KG1 (cell line): ENCODE measurements around the gene RAET1L.
"Not testable (repeated sequence)": the region's sequence is repeated elsewhere in the genome, so short reads cannot be mapped to it uniquely, and the experiment has no call there.

Experiments used
- DNase-seq: peaks from one replicate; lab custom pipeline; 2025; lab: John Stamatoyannopoulos, UW

RAET1L gene

DNA sequence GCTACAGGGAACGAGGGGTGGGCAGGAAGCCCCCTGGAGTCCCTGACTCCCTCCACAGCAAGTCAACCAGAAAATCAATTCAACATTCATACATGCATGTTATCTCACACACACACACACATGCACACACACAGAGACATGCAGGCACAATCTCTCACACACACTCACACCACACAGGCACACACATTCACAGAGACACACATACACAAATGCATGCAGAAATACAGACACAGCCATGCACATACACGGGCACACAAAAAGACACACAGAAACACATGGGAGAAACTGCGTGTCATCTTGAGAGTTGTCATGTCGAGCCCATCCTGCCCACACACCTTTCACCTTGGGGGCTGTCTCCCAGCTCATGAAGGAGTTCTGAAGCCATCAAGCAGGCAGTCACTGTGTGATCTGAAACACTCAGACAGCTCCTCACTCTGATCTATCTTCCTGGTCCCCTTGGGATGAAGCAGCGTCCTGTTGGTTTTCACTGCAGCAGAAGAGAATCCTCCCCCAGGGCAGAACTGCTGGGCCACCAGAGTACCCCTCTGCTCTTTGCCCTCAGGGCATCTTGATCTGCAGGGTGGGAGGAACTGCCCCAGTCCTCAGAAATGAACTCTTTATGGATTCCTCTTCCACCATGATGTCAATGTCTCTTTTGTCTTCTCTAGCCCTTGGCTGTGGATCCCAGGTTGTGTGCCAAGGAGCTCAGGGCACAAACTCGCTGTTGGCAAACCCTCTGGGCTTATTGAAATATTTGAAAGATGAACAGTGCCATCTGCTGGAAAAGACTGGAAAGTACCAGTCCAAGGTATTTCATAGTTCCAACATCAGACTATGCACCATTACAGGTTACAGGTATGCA, 8.8 kb downstream of the RAET1L start:
- peak; percentile 31 for DNase-seq

DNA sequence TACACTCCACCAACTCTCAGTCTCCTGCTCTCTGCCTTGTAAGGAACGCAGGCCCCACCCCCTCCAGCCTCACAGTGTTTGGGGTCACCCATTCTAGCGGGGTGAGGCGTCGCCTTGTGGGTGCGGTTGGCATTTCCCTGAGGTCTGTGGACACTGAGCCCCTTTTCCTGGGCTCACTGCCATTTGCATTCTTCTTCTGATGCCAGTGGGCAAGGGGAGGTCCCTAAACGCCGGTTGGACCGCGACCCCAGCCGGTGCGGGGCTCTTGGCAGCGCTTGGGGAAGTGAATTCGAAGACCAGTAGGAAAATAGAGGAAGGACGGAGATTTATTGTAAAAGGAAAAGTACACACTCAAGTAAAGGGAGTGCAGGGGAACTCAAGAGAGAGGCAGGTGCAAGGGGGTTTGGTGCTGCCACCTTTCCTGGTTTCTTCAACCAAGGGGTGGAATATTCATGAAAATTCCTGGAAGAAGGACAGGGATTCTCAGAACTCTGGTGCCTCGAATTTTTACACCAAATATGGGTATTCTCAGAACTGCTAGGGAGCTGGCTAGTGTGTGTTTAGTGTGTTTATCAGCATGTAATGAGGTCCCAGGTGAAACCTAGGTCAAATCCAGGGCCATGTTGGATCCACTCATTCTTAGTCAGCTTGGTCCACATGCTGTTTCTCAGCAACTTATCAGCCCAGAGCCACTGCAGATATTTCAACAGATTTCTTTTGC, 9.9 kb downstream of the RAET1L start:
- DNase-seq = not testable (repeated sequence)

DNA sequence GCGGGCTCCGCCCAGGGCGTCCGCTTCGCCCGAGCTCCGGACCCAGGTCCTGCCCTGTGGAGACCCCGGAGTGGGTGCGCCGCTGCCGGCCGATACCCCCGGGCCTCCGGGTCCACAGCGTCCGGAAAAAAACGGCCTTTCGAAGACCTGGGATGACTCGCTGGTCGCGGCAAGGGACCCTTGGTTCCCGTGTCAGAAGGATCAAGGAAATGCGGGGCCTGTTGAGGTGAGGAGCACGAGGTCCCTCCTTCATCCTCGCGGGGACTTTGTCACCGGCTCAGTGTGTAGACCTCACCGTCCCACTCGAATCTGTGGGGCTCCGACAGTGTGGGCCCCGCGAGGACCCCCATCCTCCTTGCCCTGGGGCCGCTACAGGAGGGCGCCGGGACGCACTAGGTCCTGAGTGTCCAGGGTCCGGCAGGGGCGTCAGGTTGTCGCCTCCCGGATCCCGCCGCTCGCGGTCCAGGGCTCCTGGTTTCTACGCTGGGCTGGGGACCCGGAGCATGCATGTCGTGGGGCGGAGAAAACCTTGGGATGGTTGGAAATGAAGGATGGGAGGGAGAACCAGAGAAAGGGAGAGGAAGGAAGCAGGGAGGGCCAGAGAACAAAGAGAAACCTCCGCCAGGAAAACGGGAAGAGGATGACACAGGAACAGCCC, 10.6 kb downstream of the RAET1L start:
- DNase-seq = not testable (repeated sequence)

DNA sequence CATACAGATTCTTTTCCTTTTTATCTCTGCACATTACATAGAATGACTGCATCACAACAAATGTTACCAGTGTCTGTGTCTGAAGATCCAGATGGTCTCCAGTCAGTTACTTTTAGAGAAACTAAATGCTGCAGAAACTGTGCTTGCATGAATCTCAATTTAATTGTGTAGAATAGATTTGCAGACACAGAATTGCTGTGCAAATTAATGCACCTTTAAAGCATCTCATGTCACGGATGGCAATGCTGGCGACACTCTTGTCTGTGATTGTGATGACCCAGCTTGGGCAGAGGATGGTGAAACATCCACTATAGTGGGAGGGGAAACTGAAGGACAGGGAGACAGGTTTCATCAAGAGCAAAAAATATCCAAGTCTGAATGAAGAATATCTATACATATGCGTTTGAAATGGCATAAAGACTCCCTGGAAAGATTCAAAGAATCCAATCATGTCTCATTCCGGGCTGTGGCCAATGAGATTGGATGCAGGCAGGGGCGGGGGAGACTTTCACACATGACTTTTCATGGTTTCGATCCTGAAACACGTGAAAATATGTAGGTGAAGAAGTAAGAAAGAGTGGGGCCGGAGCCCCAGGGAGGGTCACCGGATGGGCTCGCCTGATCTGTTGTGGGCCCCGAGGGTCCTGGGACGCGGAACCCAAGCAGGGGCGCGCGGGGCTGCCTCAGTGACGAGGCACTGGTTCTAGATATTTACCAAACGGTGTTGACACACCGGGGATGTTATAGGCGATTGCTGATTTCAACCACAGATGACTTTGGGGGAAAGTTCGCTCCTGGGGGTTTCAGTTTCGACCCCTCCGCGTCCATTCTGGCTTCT, 11.3 kb downstream of the RAET1L start:
- not testable (repeated sequence) for DNase-seq

DNA sequence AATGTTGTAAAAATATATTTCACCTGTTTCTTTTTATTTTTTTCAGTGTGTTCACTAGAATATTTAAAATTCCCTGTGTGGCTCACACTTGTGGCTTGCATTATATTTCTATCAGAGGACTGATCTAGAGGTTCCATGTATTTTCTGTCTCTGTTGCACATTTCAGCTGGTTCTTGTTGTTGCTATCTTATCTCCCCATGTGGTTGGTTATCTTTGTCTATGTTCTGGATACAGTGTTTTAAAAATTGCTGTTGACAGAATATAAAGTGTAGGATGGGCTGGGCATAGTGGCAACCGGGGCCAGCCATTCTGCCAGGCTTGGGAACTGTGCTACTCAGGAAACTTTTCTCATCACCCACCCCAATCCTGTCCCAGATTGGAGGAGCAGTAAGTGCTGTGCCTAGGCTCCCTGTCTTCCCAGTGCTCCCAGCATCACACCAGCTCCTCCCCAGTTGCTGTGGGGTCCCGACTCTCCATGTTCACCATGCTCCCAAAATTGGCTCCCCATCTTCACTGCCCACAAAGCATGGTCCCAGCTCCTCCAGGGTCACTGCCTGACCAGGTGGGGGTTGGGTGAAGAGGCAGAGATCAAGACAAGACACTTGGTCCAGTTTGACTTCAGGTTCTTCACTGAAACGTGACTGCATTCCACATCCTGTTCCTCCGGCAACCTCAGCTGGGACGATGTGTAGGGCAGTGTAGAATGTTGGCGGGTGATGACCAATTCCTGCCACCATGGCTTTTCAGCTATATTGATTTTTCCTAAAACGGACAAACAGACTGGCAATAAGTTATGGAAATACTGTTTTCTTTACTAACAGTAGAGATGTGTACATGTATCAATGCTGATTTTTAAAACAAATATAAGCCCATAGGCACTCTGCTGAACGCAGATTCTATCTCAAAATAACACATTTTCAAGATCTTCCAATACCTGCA, 12.2 kb downstream of the RAET1L start:
- not testable (repeated sequence) for DNase-seq

DNA sequence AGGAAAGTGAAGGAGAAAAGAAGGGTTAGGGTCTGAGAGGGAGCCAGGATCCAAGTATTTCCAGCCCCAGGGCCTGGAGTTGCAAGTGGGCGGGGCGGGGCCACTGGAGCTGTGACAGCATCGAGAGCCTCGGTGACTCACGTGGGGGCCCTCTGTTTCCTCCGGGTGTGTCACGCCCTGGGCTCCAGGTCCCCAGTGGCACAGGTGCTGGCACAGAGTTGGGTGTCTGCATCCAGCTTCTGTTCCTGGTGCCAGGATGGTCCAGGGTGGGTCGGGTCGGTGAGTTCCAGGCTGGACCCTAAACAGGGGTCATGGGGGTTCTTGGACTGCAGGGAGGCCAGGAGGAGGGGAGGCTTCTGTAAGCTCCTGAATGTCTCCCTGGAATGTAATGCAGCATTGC, 16.7 kb downstream of the RAET1L start:
- DNase-seq = no peak

DNA sequence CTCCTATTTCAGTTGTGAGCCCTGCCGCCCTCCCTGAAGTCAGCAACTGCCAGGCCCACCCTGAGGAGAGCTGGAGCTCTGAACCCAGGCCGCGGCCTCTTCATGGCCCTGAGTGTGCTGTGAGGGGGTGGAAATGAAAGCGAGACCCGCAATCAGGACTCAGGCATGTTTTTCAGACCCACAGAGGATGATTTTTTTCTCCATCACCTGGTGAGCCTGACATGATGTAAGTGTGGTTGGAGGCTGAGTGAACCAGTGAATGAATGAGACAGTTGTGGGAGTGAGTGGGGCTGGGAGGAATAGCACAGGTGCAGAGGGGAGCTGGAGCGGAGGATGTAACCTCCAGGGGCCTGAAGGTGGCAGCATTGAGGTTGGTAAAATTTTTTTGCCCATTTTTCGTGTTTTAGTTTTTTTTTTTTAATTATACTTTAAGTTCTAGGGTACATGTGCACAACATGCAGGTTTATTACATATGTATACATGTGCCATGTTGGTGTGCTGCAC, 18.3 kb downstream of the RAET1L start:
- no peak for DNase-seq

DNA sequence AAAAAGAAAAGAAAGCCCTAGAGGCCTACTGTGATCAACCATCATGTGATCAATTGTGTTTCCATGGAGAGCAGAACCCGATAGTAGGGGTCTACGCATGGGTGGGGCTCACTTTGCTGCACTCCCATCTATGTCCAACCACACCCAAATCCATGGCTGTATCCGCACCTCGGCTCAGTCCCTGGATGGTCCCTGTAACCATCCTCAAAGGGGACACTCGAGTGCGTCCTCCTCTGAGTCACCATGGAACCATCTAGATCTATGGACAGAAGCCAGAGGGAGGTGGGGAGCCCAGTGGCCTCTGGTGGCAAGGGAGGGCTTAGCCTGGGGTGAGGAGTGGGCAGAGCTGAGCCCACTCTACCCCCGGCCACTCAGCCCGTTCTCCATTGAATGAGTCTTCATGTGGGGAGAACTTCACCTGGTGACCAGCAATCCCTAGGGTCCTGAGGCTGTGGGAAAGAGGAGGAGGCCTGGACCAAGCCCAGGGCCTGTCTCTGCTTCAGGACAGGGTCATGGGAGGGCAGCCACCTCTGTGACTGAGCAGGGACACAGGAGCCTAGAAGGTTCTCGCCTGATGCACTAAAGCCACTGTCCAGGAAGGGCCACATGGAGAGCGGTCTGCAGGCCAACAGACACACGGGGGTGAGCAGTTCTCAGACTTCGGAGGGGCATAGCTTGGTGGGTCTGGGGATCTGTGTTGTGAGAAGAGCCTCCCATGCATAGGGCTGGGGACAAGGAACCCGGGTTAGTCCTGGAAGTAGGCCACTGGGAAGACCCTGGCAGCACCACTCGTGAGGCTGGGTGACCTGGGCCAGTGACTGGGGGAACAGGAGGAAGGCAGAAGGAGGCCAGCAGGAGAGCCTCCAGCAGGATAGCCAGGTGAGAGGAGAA, 19.3 kb downstream of the RAET1L start:
- no peak for DNase-seq

DNA sequence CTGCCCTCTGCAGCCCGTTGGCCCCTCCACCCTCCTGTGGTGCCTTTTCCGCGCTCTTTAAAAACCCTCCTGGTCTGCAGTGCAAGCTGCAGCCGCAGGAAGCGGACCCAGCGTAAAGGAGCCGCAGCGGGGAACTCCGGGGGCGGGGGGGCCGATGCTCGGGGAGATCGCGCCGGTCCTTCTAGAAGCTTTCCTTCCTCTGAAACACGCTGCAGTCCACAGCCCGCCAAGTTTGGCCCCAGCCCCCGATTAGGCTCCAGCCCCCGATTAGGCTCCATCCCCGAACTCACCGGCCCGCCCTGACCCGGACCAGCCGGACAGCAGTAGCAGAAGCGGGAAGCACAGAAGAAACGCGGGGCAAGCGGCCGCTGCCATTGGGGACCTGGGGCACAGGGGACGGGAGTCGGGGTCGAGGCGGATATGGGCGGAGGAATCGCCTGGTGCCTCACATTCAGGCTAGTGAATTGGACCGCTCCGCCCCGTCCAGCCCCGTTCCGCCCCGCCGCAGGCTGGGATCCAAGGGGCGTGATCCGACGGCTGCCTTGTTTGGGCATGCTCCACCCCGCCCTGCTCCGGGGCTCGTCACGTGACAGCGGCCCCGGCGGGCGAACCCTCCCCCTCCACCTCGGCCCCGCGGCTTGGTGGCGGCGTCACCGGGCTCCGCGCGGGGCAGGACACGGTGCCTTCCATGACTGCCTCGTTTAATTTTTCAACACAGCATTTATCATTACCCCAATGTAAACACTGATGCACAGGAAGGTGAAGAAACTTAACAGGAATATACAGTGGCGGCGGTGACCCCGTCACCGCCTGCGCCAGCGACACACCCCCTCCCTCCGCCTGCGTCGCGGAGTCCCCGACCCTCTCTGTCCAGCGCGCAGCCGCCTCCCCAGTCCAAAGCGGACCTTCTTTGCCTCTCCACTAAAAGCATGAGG, 20.3 kb downstream of the RAET1L start:
- DNase-seq = peak; percentile 53

DNA sequence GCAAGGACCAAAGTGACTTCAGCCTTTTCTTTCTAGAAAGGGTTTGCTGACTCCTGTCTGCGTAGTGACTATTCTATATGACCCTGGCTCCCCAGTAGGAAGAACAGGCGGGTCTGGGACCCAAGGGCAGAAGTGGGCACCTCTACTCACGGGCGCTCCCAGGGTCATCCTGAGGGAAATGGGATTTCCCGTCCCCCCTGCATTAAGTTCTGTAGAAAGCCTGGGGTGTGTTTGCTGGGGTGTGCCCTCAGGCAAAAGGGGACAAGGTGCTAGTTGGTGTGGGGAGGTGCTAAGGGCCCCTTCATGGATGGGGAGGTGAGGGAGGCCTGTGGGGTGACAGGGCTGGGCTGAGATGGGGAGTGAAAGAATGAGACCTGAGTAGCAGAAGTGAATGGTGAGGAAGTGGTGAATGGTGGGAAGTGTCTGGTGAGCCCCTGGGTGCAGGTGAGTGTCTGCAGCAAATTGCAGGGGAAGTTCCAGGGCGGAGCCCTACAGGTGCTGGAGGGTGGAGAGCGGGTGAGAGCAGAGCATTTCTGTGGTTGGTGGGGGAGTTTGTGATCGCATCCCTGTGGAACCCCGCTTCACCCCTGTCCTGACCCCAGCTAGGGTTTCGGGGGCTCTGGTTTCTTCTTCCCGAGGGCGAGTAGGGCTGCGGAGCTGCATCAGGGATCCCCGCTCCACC, 21.1 kb downstream of the RAET1L start:
- DNase-seq = no peak

DNA sequence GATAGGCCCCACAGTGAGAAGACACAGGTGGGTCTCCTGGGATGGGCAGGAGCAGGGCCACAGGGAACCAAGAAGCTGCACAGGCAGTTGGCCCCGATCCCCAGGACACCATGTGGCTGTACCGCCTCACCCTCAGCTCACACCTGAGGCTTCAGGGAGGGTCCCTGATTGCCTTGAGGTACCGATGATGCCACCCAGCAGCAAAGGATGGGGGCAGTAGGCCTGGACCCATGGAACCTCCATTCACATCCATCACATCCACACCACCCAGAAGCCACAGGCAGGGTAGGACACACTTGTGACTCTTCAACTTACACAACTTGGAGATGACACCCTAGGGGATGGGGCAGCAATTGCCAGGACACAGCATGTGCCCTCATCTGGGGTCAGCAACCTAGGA, 21.7 kb downstream of the RAET1L start:
- not testable (repeated sequence) for DNase-seq

DNA sequence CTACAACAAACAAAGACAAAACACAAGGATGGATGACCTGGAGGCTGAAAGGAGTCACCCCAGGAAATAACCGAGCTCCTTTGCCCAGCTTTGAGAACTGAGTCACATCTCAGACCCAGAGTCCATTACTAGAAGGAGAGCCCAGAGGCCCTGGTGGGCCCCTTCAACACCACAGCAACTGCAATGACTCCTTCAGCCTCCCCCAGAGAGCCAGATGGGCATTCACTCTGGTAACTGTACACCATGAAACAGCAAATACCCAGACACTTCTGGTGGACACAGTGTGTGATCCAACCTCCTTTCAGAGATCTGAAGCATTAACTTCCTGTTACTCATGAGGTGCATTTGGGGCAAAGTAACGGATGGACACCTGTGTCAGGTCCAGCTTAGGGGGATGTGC, 22.6 kb downstream of the RAET1L start:
- no peak for DNase-seq

DNA sequence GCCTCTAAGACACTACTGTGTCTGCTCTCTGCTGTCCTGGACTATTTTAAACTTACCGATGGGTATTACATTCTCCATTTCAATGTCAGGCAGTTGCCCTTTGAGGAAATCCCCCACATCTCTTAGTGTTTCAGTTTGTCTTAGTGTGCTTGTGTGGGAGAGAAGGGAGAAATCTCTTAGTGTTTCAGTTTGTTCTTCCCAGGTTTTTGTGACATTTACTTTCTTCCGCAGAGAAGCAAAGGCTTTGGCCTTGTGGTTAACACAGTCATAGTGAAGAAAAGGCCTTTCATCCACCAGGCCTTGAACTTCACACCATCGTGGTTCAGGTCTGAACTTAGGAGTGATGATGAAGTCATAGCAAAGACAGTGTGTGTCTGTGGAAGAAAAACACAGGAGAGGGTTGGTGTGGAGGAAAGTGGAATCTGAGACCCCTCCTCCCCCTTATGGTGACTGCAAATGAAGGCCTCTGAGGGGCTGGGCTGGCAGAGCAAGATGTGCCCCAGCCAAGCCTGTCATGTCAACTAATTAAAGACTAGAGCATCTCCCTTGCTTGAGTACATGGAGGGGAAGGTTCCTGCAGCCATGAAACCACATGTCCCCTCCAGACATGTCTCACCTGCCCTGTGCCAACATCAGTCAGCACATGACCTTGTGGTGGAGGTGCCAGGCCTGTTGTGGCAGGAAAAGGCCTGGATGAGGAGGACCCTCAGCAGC, 23.9 kb downstream of the RAET1L start:
- no peak for DNase-seq

DNA sequence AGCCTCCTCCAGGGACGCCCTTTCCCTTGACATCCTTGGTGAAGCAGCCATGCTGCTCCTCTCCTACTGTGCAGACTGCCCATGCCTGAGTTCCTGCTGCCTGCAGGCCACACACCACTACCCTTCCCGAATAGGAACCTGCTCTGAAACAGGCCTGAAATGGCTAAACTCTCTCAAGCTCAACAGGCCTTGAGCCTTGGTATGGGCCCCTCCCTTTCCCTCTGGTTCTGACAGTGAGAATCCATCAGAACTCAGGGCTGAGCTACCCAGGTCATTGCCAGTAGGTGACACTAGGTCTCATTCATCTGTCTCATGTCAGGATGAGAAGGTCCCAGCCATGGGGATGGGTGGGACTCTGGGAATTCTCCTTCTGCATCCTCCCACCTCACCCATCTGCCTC, 25.7 kb downstream of the RAET1L start:
- no peak for DNase-seq

DNA sequence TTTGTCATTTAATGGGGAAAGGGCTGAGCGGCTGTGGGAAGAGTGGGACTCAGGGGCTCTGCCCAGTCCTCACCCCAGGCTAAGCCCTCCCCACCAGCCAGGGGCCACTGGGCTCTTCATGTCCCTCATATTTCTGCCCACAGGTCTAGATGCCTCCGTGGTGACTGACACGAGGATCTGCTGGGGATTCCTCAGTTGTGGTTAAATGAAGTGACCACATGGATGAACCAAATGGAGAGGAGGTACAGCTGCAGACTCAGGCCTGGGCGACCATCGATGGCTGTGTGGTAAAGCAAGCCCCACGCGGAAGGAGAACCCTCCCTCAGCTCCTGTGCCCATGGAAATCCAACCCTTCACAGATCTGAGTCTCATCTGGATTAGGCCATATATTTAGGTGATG, 29.4 kb downstream of the RAET1L start:
- no peak for DNase-seq

DNA sequence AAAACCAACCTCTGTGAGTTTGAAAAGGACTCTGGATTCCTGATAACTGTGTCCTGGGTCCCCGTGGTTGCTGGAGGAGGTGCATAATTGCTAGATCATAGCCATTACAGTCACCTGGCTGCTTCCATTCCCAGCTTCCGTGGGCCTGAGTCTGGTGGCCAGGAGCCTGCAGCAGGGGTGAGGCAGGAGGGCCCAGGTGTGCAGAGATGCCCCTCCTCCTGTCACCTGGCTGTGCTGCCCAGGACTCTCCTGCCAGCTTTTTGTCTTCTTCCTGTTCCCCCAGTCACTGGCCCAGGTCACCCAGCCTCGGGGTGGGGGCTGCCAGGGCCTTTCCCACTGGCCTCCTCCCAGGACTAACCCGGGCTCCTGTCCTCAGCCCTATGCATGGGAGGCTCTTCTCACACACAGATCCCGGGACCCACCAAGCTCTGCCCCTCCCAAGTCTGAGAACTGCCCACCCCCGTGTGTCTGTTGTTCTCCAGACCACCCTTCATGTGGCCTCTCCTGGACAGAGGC, 30.0 kb downstream of the RAET1L start:
- DNase-seq = no peak

DNA sequence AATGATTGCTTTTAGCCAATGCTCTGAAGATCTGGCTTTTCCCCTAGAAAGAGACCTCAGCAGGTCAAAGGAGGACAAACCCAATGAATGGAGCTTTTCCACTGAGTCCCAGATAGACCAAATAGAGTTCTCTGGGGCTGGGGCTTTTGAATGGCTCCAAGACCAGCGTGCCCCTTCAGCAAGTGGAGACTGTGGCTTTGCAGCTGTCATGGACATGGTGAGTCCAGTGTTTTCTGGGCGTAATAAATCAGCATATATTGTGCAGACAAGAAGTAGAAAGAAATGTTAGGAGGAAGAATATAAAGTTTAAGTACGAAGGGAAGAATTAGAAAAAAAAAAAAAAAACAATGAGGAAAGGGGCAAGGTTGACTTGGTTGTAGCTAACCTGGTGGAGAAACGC, 33.5 kb downstream of the RAET1L start:
- no peak for DNase-seq
